Activated naive CD8-positive, alpha-beta T cell treated with anti-CD3 and anti-CD28 coated beads, Interleukin-2, amount 50 U/mL, for 24 hours (primary cell): ENCODE data around the gene HGS.
A peak's percentile ranks its signal among the peaks of the same experiment; 100 is the strongest.

Experiments used
- ATAC-seq: fragments of 150-1000 bp; cut with Tn5 transposase; one replicate; pipeline ENCODE4 v1.10.0; 2021
- DNase-seq: peaks from one replicate; pipeline ENCODE4 v3.0.0; 2021
- H3K27ac Mint-ChIP-seq: one replicate; pipeline ENCODE4 v1.8.0; 2021; ENCODE audit warnings: mild to moderate bottlenecking, mixed read lengths
- H3K27me3 Mint-ChIP-seq: one replicate; pipeline ENCODE4 v1.8.0; 2021; ENCODE audit warnings: mixed read lengths
- H3K36me3 Mint-ChIP-seq: one replicate; pipeline ENCODE4 v1.8.0; 2021; ENCODE audit warnings: low read depth, mixed read lengths
- H3K4me1 Mint-ChIP-seq: one replicate; pipeline ENCODE4 v1.8.0; 2021; ENCODE audit warnings: mixed read lengths
- H3K4me3 Mint-ChIP-seq: one replicate; pipeline ENCODE4 v1.8.0; 2021; ENCODE audit warnings: mild to moderate bottlenecking, moderate library complexity, mixed read lengths
- H3K9me3 Mint-ChIP-seq: one replicate; pipeline ENCODE4 v1.8.0; 2021; ENCODE audit warnings: mixed read lengths

The HGS gene

GRCh38 chr17:81713004-81713555 is 29.3 kb downstream of the HGS start:
- Mint-ChIP-seq H3K4me1 (peaks cover 26% of the 10 kb centered on the region), H3K4me3 (peak overlapping the region; percentile 81), H3K27ac (peak overlapping the region; percentile 77), H3K27me3 (no peaks in the 10 kb centered on the region), H3K9me3 (no peaks in the 10 kb centered on the region), H3K36me3 (peaks cover 2% of the 10 kb centered on the region)
- DNase-seq (no peak), ATAC-seq (no peak)

- H3K27me3 Mint-ChIP-seq: no peaks in the 10 kb centered on the region
- peaks cover 2% of the 10 kb centered on the region for H3K36me3 Mint-ChIP-seq
- no peak for ATAC-seq
These were observed 30.0 kb downstream of the HGS start for GRCh38 chr17:81713556-81714411.

GRCh38 chr17:81714412-81715106 is 30.7 kb downstream of the HGS start:
- Mint-ChIP-seq H3K9me3 (no peaks in the 10 kb centered on the region), H3K4me1 (peaks cover 26% of the 10 kb centered on the region), H3K4me3 (no peak overlapping the region), H3K36me3 (peaks cover 2% of the 10 kb centered on the region), H3K27me3 (no peaks in the 10 kb centered on the region), H3K27ac (no peak overlapping the region)
- DNase-seq: no peak
- ATAC-seq: no peak

More at GRCh38 chr17:81713556-81714411, 30.0 kb downstream of the HGS start:
- Mint-ChIP-seq H3K4me1 (peaks cover 26% of the 10 kb centered on the region), H3K27ac (no peak overlapping the region), H3K4me3 (peak overlapping the region; percentile 81), H3K9me3 (no peaks in the 10 kb centered on the region)
- DNase-seq: no peak

GRCh38 chr17:81715107-81715871 is 31.5 kb downstream of the HGS start:
- Mint-ChIP-seq H3K36me3 (no peaks in the 10 kb centered on the region), H3K27ac (no peak overlapping the region), H3K27me3 (no peaks in the 10 kb centered on the region), H3K4me1 (peaks cover 23% of the 10 kb centered on the region), H3K9me3 (no peaks in the 10 kb centered on the region), H3K4me3 (no peak overlapping the region)
- no peak for ATAC-seq
- no peak for DNase-seq

GRCh38 chr17:81715872-81716673 is 32.3 kb downstream of the HGS start:
- Mint-ChIP-seq H3K4me3 (no peak overlapping the region), H3K36me3 (no peaks in the 10 kb centered on the region), H3K4me1 (peaks cover 15% of the 10 kb centered on the region), H3K9me3 (no peaks in the 10 kb centered on the region), H3K27ac (no peak overlapping the region), H3K27me3 (no peaks in the 10 kb centered on the region)
- no peak for ATAC-seq
- DNase-seq: no peak

- Mint-ChIP-seq H3K36me3 (no peaks in the 10 kb centered on the region), H3K9me3 (no peaks in the 10 kb centered on the region), H3K27ac (no peak overlapping the region), H3K4me3 (no peak overlapping the region), H3K4me1 (peaks cover 9% of the 10 kb centered on the region), H3K27me3 (no peaks in the 10 kb centered on the region)
- ATAC-seq (no peak), DNase-seq (no peak)
These were observed 32.8 kb downstream of the HGS start for GRCh38 chr17:81716674-81716996.

- H3K9me3 Mint-ChIP-seq: no peaks in the 10 kb centered on the region
- H3K27me3 Mint-ChIP-seq: no peaks in the 10 kb centered on the region
- no peaks in the 10 kb centered on the region for H3K36me3 Mint-ChIP-seq
- no peak for ATAC-seq
- H3K27ac Mint-ChIP-seq: no peak overlapping the region
- H3K4me1 Mint-ChIP-seq: peaks cover 8% of the 10 kb centered on the region
- H3K4me3 Mint-ChIP-seq: no peak overlapping the region
- no peak for DNase-seq
These were observed 33.4 kb downstream of the HGS start for GRCh38 chr17:81717049-81717765.

- H3K27ac Mint-ChIP-seq: no peak overlapping the region
- H3K27me3 Mint-ChIP-seq: no peaks in the 10 kb centered on the region
- H3K36me3 Mint-ChIP-seq: no peaks in the 10 kb centered on the region
These were observed 33.9 kb downstream of the HGS start for GRCh38 chr17:81717766-81718089.

GRCh38 chr17:81719410-81720266 is 35.8 kb downstream of the HGS start:
- no peaks in the 10 kb centered on the region for H3K36me3 Mint-ChIP-seq
- H3K4me3 Mint-ChIP-seq: no peak overlapping the region
- no peak overlapping the region for H3K27ac Mint-ChIP-seq
- no peaks in the 10 kb centered on the region for H3K4me1 Mint-ChIP-seq
- H3K9me3 Mint-ChIP-seq: no peaks in the 10 kb centered on the region
- DNase-seq (no peak), ATAC-seq (no peak)
- H3K27me3 Mint-ChIP-seq: peaks cover 13% of the 10 kb centered on the region

More at GRCh38 chr17:81717766-81718089, 33.9 kb downstream of the HGS start:
- Mint-ChIP-seq H3K9me3 (no peaks in the 10 kb centered on the region), H3K4me1 (peaks cover 7% of the 10 kb centered on the region), H3K4me3 (no peak overlapping the region)
- ATAC-seq: no peak
- no peak for DNase-seq

- ATAC-seq (no peak), DNase-seq (no peak)
- H3K27me3 Mint-ChIP-seq: peaks cover 13% of the 10 kb centered on the region
- no peaks in the 10 kb centered on the region for H3K4me1 Mint-ChIP-seq
- H3K36me3 Mint-ChIP-seq: no peaks in the 10 kb centered on the region
- H3K9me3 Mint-ChIP-seq: no peaks in the 10 kb centered on the region
- no peak overlapping the region for H3K4me3 Mint-ChIP-seq
- no peak overlapping the region for H3K27ac Mint-ChIP-seq
These were observed 36.7 kb downstream of the HGS start for GRCh38 chr17:81720267-81721071.

- H3K9me3 Mint-ChIP-seq: no peaks in the 10 kb centered on the region
- H3K27me3 Mint-ChIP-seq: peaks cover 15% of the 10 kb centered on the region
- H3K36me3 Mint-ChIP-seq: no peaks in the 10 kb centered on the region
- ATAC-seq (peak; percentile 37), DNase-seq (no peak)
- no peaks in the 10 kb centered on the region for H3K4me1 Mint-ChIP-seq
- H3K4me3 Mint-ChIP-seq: no peak overlapping the region
- no peak overlapping the region for H3K27ac Mint-ChIP-seq
These were observed 38.6 kb downstream of the HGS start for GRCh38 chr17:81722184-81723120.
